Activated CD4-positive, CD25-positive, alpha-beta regulatory T cell (primary cell): ENCODE data around the gene SRF.

Source experiments
- DNase-seq, 4 experiments: peaks; one replicate each; lab custom pipeline; 2025; lab: John Stamatoyannopoulos, UW

The SRF gene

GRCh38 chr6:43216200-43216599 lies 45.1 kb downstream of the SRF start:
- DNase-seq, result no peak

GRCh38 chr6:43217351-43217750 lies 46.3 kb downstream of the SRF start:
- DNase-seq, result no peak

GRCh38 chr6:43219119-43219518 lies 48.0 kb downstream of the SRF start:
- DNase-seq, result no peak

- DNase-seq, result no peak
Measured at GRCh38 chr6:43219814-43220213, 48.7 kb downstream of the SRF start.

- no peak for DNase-seq
Measured at GRCh38 chr6:43220439-43220951, 49.4 kb downstream of the SRF start.

- no peak for DNase-seq
Measured at GRCh38 chr6:43221046-43221972, 50.2 kb downstream of the SRF start.

- no peak for DNase-seq
Measured at GRCh38 chr6:43222418-43223059, 51.5 kb downstream of the SRF start.

- DNase-seq, result peak in 1 of 4 experiments; percentile 14
Measured at GRCh38 chr6:43223175-43223574, 52.1 kb downstream of the SRF start.

- DNase-seq, result no peak
Measured at GRCh38 chr6:43226192-43226851, 55.3 kb downstream of the SRF start.

- peak; percentile 53 to 69 (median 64) for DNase-seq
Measured at GRCh38 chr6:43228951-43229802, 58.1 kb downstream of the SRF start, which contains the start of gene DNPH1. TSS of gene DNPH1 (minus strand) at chr6:43229481. CDS start at chr6:43229456, 25 bp downstream.

- DNase-seq, result no peak
Measured at GRCh38 chr6:43229803-43230620, 58.9 kb downstream of the SRF start.

GRCh38 chr6:43231053-43231452 lies 60.0 kb downstream of the SRF start:
- DNase-seq, result no peak
